Endodermal cell (in vitro differentiated cells): Measurements from ENCODE around the gene PTOV1. TPM values are rescaled to one million over a fixed set of nuclear protein-coding genes. Genes with fewer than 3 reads are reported as not detected.

Source experiments
- DNase-seq: peaks from one replicate; pipeline ENCODE4 v3.0.0-alpha.2; 2017
- H3K27ac ChIP-seq: 2 replicates; pipeline ENCODE4 v1.5.1; 2013; ENCODE audit warnings: mild to moderate bottlenecking, low read depth, low read length, moderate library complexity
- H3K27me3 ChIP-seq: 2 replicates; pipeline ENCODE4 v1.6.1; 2013; ENCODE audit warnings: mild to moderate bottlenecking, low read length, moderate library complexity; ENCODE audit not compliant: insufficient read depth, control insufficient read depth, poor library complexity, severe bottlenecking
- H3K36me3 ChIP-seq: 2 replicates; pipeline ENCODE4 v1.7.0; 2013; ENCODE audit warnings: mild to moderate bottlenecking, low read length, moderate library complexity; ENCODE audit not compliant: control insufficient read depth, insufficient read depth
- H3K4me1 ChIP-seq: one replicate; pipeline ENCODE4 v1.7.0; 2013; ENCODE audit warnings: low read length; ENCODE audit not compliant: control insufficient read depth, insufficient read depth
- H3K4me3 ChIP-seq: 2 replicates; pipeline ENCODE4 v1.5.1; 2013; ENCODE audit warnings: mild to moderate bottlenecking, low read length, moderate library complexity
- H3K9ac ChIP-seq: 2 replicates; pipeline ENCODE4 v1.6.1; 2013; ENCODE audit warnings: mild to moderate bottlenecking, low read length, moderate library complexity; ENCODE audit not compliant: poor library complexity, severe bottlenecking; ENCODE audit errors: extremely low read depth
- H3K9me3 ChIP-seq: 2 replicates; pipeline ENCODE4 v1.6.1; 2013; ENCODE audit warnings: mild to moderate bottlenecking, low read length, moderate library complexity; ENCODE audit not compliant: control insufficient read depth
- H3K27ac Mint-ChIP-seq: 2 replicates; pipeline ENCODE4 v1.8.0; 2020; ENCODE audit warnings: mixed read lengths
- H3K27me3 Mint-ChIP-seq: 2 replicates; pipeline ENCODE4 v1.8.0; 2021; ENCODE audit warnings: mild to moderate bottlenecking, mixed read lengths; ENCODE audit not compliant: insufficient read depth
- H3K36me3 Mint-ChIP-seq: 2 replicates; pipeline ENCODE4 v1.8.0; 2020; ENCODE audit warnings: low read depth, mixed read lengths
- H3K4me1 Mint-ChIP-seq: 2 replicates; pipeline ENCODE4 v1.8.0; 2020; ENCODE audit warnings: mixed read lengths
- H3K4me3 Mint-ChIP-seq: 2 replicates; pipeline ENCODE4 v1.8.0; 2020; ENCODE audit warnings: mild to moderate bottlenecking, moderate library complexity, mixed read lengths
- H3K9me3 Mint-ChIP-seq: 2 replicates; pipeline ENCODE4 v1.8.0; 2020; ENCODE audit warnings: mild to moderate bottlenecking, mixed read lengths
- CTCF ChIP-seq: fragments of 200-600 bp; sonication (generic); conservative IDR thresholded peaks from 2 replicates; pipeline ENCODE4 v1.5.0; 2021; ENCODE audit warnings: antibody characterized with exemption, mild to moderate bottlenecking
- WGBS, 2 experiments: methylation state at CpG; one replicate each; pipeline versions ENCODE4 v1.1.5 to v1.1.7; 2013; ENCODE audit warnings: missing lambda C conversion rate in 2 of 2, mixed read lengths in 1 of 2; ENCODE audit not compliant: insufficient coverage in 1 of 2, insufficient read length in 1 of 2; 5-methylcytosine and 5-hydroxymethylcytosine counted together
- total RNA-seq, 2 donors: library from RNA; stranded (reverse); fragmentation: NEBNext Ultra II Directional in 1 of 2; extraction: Animal tissue kit (Norgen Biotek cat#: 25700) in 1 of 2; gene quantifications; 2 replicates in 1 of 2; 3 replicates in 1 of 2; pipeline ENCODE4 v1.2.1, GENCODE V29; 2021

The PTOV1 gene
- total RNA-seq, 2 donors from 2014 or later = 279 to 287 TPM

GRCh38 chr19:49849433-49850220 is 1.3 kb upstream of the PTOV1 start:
- Histone ChIP-seq H3K4me1 (peaks cover 5% of the 10 kb centered on the region), H3K9ac (peak overlapping the region; percentile 98), H3K27me3 (no peaks in the 10 kb centered on the region), H3K9me3 (peaks cover 7% of the 10 kb centered on the region), H3K27ac (no peak overlapping the region), H3K4me3 (peak overlapping the region; percentile 91), H3K36me3 (peaks cover 17% of the 10 kb centered on the region)
- Mint-ChIP-seq H3K4me1 (peaks cover 21% of the 10 kb centered on the region), H3K27ac (peak overlapping the region; percentile 60), H3K36me3 (peaks cover 30% of the 10 kb centered on the region), H3K9me3 (peaks cover 7% of the 10 kb centered on the region), H3K27me3 (no peaks in the 10 kb centered on the region), H3K4me3 (peak overlapping the region; percentile 86)
- no peak for DNase-seq
- no peak for TF ChIP-seq CTCF
- 91 to 93% methylated on average over 15 of the region's 15 CpGs for WGBS, 2 experiments

- H3K27ac ChIP-seq = no peak overlapping the region
Observed at GRCh38 chr19:49850221-49850486, 805 bp upstream of the PTOV1 start.

GRCh38 chr19:49851456-49852259 is 699 bp downstream of the PTOV1 start:
- no peak for TF ChIP-seq CTCF
- Histone ChIP-seq H3K27ac (peak overlapping the region; percentile 99), H3K4me3 (peak overlapping the region; percentile 82), H3K27me3 (no peaks in the 10 kb centered on the region), H3K4me1 (peaks cover 5% of the 10 kb centered on the region), H3K36me3 (peaks cover 36% of the 10 kb centered on the region), H3K9ac (peak overlapping the region; percentile 36), H3K9me3 (peaks cover 7% of the 10 kb centered on the region)
- Mint-ChIP-seq H3K27ac (peak overlapping the region; percentile 56), H3K27me3 (no peaks in the 10 kb centered on the region), H3K4me1 (peaks cover 21% of the 10 kb centered on the region), H3K36me3 (peaks cover 38% of the 10 kb centered on the region), H3K4me3 (peak overlapping the region; percentile 86), H3K9me3 (peaks cover 7% of the 10 kb centered on the region)
- 2 to 4% methylated on average over 38 to 75 of the region's 78 CpGs for WGBS, 2 experiments
- peak; percentile 90 for DNase-seq

More at GRCh38 chr19:49850221-49850486, 805 bp upstream of the PTOV1 start:
- DNase-seq = no peak
- Histone ChIP-seq H3K27me3 (no peaks in the 10 kb centered on the region), H3K4me3 (peak overlapping the region; percentile 91), H3K9me3 (peaks cover 7% of the 10 kb centered on the region), H3K4me1 (peaks cover 5% of the 10 kb centered on the region), H3K9ac (peak overlapping the region; percentile 98), H3K36me3 (peaks cover 21% of the 10 kb centered on the region)
- Mint-ChIP-seq H3K27me3 (no peaks in the 10 kb centered on the region), H3K27ac (peak overlapping the region; percentile 60), H3K36me3 (peaks cover 30% of the 10 kb centered on the region), H3K4me1 (peaks cover 21% of the 10 kb centered on the region), H3K9me3 (peaks cover 7% of the 10 kb centered on the region), H3K4me3 (peak overlapping the region; percentile 86)
- TF ChIP-seq CTCF = no peak
- WGBS, 2 experiments = 72 to 88% methylated on average over 9 to 12 of the region's 12 CpGs
